ENCODE results near the gene PQBP1.

PQBP1 gene

DNA sequence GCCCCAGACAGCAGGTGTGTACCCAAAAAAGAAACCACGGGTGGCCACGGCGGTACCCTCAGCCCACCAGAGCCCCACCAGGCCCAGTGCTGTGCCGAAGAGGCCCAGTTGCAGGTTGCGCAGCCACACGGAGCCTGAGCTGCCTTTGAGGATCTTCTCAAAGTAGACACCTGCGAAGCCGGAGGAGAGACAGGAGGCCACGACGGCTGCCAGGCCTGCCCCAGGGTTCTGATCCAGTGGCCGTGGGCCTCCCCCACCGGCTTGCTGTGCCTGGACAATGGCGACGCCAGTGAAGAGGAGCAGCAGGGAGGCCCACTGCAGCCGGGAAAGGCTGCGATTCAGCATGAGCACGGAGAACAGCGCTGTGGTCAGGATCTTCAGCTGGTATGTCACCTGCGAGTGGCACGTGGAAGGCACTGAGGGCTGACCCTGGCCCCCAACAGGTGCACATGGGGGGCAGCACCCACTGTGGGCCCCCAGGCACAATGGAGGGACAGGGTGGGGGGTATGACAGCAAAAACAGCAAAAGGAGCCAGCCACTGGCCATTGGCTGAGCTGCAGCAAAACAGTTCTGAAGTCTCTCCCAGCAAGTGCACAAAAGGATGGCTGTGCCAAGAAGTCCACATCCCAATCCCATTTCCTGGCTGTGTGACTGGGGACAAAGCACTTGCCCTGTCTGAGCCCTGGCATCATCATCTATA lies 7.5 kb downstream of the PQBP1 start:
- H3K4me3 Mint-ChIP-seq = no peak overlapping the region
- no peak overlapping the region for H3K27ac Mint-ChIP-seq
- no peaks in the 10 kb centered on the region for H3K27me3 Mint-ChIP-seq (ENCODE audit: low read depth)
- DNase-seq (ENCODE audit: low spot score) = no peak
- H3K9me3 Mint-ChIP-seq = no peaks in the 10 kb centered on the region
- peaks cover 17% of the 10 kb centered on the region for H3K36me3 Mint-ChIP-seq (ENCODE audit: low read depth)
- peaks cover under 1% of the 10 kb centered on the region for H3K4me1 Mint-ChIP-seq (ENCODE audit: low read depth)

DNA sequence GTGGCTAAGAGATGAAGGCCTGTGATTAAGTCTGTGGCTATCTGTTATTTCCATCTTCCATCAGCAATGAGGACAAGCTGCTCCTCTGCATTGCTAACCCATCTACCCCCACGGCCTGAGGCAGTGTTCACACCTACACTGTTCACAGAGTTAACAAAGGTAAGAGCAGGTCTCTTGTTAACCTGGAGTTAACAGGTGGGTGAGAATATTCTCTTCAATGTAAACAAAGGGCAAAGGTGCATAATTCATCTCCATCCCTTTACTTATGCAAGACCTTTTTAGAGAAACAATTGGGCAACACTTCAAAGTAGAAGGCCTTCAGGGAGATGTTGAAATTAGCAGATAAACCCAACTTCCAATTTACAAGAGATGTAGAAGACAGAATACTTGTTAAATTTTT lies 10.9 kb downstream of the PQBP1 start:
- Mint-ChIP-seq H3K9me3 (no peaks in the 10 kb centered on the region), H3K4me1 (ENCODE audit: low read depth) (peaks cover 21% of the 10 kb centered on the region), H3K4me3 (no peak overlapping the region), H3K36me3 (ENCODE audit: low read depth) (peaks cover 23% of the 10 kb centered on the region), H3K27me3 (ENCODE audit: low read depth) (no peaks in the 10 kb centered on the region), H3K27ac (no peak overlapping the region)
- no peak for DNase-seq (ENCODE audit: low spot score)

DNA sequence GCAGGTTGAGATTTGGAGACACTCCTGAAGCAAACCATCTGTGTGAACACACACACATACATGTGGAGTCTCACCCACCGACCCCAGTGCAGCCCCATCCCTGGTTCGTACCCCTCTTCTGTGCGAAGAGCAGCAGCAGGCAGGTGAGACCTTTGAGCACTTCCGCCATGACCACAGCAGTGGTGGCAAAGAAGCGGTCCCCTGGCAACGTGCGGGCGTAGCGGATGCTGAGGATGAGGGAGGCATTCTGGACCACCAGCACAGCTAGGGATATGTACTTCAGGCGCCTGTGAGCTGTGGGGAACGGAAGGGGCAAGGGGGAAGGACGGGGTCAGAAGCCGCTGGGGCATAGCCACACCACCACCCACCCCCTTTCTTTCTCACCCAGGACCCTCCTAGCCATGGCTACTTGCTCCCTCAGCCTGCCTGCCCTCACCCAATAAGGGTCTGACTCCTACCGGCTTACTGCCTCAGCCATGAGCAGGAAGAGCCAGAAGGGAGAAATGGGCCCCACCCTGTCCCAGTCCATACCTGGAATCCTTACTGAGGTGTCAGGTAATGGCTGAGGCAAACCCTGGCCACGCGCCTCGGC lies 12.1 kb downstream of the PQBP1 start:
- peaks cover 30% of the 10 kb centered on the region for H3K36me3 Mint-ChIP-seq (ENCODE audit: low read depth)
- no peaks in the 10 kb centered on the region for H3K27me3 Mint-ChIP-seq (ENCODE audit: low read depth)
- DNase-seq (ENCODE audit: low spot score) = no peak
- peaks cover 31% of the 10 kb centered on the region for H3K4me1 Mint-ChIP-seq (ENCODE audit: low read depth)
- no peaks in the 10 kb centered on the region for H3K9me3 Mint-ChIP-seq
- H3K4me3 Mint-ChIP-seq = no peak overlapping the region
- no peak overlapping the region for H3K27ac Mint-ChIP-seq

DNA sequence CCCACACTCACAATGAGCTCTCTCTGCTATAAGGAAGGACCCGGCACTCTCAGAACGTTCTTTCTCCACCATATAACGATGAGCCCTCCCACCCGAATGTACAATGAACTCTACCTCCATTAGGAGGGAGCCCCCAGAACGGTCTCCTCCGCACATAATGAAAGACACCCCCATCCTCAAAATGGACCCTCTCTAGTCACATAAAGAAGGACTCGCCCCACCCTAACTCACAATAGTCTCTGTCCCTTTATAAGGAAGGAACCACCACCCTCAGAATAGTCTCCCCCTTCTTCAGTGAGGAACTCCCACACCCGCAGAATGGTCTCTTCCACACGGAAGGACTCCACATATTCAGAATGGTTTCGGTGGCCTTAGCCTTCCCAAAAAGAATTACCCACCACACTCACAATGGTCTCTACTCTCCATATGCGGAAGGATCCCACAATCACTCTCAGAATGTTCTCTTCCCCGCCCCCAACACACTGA lies 13.2 kb downstream of the PQBP1 start:
- peaks cover 36% of the 10 kb centered on the region for H3K4me1 Mint-ChIP-seq (ENCODE audit: low read depth)
- H3K27ac Mint-ChIP-seq = peak overlapping the region; percentile 89
- H3K4me3 Mint-ChIP-seq = peak overlapping the region; percentile 92
- no peaks in the 10 kb centered on the region for H3K9me3 Mint-ChIP-seq
- peaks cover 42% of the 10 kb centered on the region for H3K36me3 Mint-ChIP-seq (ENCODE audit: low read depth)
- no peak for DNase-seq (ENCODE audit: low spot score)
- H3K27me3 Mint-ChIP-seq (ENCODE audit: low read depth) = no peaks in the 10 kb centered on the region

DNA sequence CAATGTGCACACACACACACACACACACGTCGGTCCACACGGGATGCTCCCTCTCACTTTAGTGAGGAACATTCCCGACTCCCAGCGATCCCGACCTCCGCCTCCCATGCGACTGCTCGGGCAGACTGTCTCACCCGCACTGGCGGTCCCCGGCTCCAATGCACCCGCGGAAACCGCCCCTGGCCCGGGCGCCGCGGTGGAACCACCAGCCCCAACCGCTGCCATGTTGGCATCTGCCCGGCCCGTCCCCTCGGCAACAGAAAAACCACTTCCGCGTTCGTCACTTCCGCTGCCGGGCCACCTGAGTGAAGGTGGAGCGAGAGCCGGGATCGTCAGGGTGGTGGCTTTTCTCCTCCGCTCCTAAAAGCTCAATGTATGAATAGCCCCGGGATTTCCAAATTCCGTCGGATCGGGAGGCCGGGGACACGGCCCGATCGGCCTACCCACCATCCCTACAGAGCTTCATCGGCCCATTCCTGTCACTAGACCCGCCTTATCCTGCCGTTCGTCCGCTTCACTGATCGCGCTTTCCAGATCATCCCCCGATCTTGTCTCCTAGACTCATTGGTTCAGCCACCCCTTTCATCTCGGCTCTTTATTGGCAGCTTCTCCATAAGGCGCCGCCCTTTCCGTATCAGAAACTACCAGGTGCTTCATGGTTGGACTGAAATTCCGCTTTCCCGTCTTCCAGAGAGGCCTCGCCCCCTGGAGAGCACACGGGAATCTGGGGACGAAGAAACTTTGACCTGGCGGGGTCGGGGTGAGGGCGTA lies 13.9 kb downstream of the PQBP1 start, which contains the start of gene SLC35A2:
SLC35A2 (minus strand) TSS at position 235 of the 771 bp plus-strand sequence; CDS start at position 225, 10 bp downstream.
- peak within 1 kb of the TSS; percentile 89 for H3K27ac Mint-ChIP-seq

DNA sequence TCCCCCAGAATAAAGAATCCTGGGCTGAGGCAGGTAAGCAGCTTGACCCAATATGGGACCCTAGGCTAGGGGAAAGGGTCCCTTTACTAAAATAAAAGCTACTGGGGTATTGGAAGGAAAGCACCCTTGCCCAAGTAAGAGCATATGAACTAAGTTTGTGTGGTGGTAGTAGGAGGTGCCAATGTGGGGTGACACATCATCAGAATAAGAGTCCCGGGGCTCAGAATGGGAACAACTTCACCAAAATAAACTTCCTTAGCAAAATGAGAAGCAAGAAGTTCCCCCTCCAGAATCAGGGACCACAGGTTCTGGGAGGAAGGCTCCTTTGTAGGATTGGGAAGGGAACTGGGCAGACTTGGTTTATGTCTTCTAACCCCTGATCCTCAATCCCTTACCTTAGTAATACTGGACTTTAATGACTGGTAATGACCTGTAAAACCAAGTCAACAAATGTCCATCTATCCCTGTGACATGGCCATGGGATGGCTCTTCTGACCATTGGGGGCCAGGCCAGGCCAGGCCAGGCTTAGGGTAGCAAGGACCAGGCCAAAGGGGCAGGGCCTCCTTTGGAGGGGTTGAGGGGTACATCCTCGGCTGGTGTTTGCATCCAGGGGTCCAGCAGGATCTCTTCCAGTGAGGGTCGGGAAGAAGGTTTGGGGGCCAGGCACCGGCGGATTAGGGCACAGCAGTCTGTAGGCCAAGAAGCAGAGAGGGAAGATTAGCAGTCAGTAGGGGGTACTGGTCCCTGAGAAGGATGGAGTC lies 16.1 kb downstream of the PQBP1 start:
- no peak for DNase-seq (ENCODE audit: low spot score)
- peaks cover 3% of the 10 kb centered on the region for H3K27me3 Mint-ChIP-seq (ENCODE audit: low read depth)
- peaks cover 38% of the 10 kb centered on the region for H3K4me1 Mint-ChIP-seq (ENCODE audit: low read depth)
- peak overlapping the region; percentile 97 for H3K4me3 Mint-ChIP-seq
- H3K9me3 Mint-ChIP-seq = no peaks in the 10 kb centered on the region
- H3K27ac Mint-ChIP-seq = peak overlapping the region; percentile 71
- H3K36me3 Mint-ChIP-seq (ENCODE audit: low read depth) = peaks cover 61% of the 10 kb centered on the region

More for the DNA sequence above, 13.9 kb downstream of the PQBP1 start, which contains the start of gene SLC35A2:
- Mint-ChIP-seq H3K27me3 (ENCODE audit: low read depth) (no peaks in the 10 kb centered on the region), H3K4me1 (ENCODE audit: low read depth) (peaks cover 36% of the 10 kb centered on the region), H3K36me3 (ENCODE audit: low read depth) (peaks cover 47% of the 10 kb centered on the region), H3K4me3 (peak within 1 kb of the TSS; percentile 92), H3K9me3 (no peaks in the 10 kb centered on the region)
- DNase-seq (ENCODE audit: low spot score) = peak; percentile 84

DNA sequence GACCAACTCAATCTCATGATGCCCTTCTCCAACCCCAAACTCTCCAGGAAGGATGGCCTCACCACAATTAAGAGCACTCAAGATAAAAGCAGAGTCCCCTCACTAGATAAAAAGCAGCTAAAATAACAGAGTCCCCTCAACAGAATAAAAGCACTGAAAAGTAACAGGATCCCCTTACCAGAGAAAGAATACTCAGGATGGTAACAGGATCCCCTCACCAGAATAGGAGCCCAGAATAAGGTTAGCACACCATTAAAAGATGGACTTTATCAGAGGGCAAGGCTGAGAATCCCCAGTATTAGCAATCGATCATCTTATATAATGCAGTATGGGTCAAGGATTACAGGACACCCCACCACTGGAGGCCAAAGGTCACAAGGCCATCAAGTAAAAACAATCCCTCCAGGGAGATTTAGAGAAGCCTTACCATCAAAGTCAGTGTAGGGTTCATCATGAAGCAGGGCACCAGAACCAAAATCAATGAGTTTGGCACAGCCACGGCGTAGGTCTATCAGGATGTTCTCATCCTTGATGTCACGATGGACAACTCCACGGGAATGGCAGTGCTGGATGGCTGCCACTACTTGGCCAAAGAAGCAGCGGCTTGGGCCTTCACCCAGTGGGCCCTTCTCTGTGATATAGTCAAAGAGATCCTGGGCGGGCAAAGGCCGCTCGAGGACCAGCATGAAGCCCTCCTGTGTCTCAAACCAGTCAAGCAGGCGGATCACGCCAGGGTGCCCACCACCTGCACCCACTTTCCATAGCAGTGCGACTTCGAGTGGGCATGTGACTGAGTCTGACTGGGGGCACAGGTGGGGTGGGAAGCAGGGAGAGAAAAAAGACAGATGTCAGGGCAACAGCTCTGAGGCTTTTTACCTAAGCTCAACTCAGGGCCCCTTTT lies 17.1 kb downstream of the PQBP1 start:
- Mint-ChIP-seq H3K27me3 (ENCODE audit: low read depth) (peaks cover 3% of the 10 kb centered on the region), H3K9me3 (no peaks in the 10 kb centered on the region), H3K4me1 (ENCODE audit: low read depth) (peaks cover 42% of the 10 kb centered on the region), H3K27ac (peak overlapping the region; percentile 15), H3K4me3 (peak overlapping the region; percentile 97), H3K36me3 (ENCODE audit: low read depth) (peaks cover 63% of the 10 kb centered on the region)
- DNase-seq (ENCODE audit: low spot score) = no peak

DNA sequence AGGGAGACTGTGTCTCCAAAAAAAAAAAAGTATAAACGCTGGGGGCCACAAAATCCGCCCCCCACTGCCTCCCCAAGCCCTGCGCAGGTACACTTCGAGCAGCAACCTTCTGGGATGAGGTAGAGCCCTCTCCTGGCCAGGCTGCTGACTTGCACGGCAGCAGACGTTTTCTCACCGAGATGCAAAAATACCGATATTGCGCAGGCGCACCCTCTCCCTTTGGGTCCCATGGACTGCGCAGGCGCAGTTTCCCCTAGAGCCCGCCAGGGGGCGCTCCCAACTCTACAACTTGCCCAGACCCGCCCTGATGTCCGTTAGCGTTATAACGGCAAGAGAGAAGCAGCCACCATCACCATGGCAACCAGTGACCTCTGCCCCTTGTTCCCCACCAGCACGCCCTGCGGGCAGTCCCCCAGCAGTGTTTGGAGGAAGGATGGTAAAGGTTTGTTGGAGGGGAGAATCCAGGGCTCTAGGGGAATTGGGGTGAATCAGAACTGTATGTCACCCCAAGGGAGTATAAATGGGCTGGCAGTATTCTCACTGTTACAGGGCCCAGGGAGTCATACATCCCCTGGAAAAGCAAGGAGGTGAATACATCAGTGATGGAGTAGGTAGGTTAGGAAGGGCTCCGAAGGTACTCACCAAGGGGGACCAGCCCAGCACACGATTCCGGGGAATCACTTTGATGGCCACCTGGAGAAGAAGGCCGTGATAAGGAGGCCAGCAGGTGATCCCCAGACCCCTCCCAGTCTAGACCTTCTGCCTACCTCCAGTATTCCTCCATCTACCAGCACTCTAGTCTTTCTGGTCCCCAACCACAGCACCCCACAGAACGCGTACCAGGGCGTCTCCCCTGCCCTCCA lies 19.6 kb downstream of the PQBP1 start:
- H3K36me3 Mint-ChIP-seq (ENCODE audit: low read depth) = peaks cover 63% of the 10 kb centered on the region
- H3K9me3 Mint-ChIP-seq = no peaks in the 10 kb centered on the region
- H3K27me3 Mint-ChIP-seq (ENCODE audit: low read depth) = peaks cover 3% of the 10 kb centered on the region
- peak overlapping the region; percentile 98 for H3K27ac Mint-ChIP-seq
- peak; percentile 87 for DNase-seq (ENCODE audit: low spot score)
- peak overlapping the region; percentile 97 for H3K4me3 Mint-ChIP-seq
- H3K4me1 Mint-ChIP-seq (ENCODE audit: low read depth) = peaks cover 41% of the 10 kb centered on the region

DNA sequence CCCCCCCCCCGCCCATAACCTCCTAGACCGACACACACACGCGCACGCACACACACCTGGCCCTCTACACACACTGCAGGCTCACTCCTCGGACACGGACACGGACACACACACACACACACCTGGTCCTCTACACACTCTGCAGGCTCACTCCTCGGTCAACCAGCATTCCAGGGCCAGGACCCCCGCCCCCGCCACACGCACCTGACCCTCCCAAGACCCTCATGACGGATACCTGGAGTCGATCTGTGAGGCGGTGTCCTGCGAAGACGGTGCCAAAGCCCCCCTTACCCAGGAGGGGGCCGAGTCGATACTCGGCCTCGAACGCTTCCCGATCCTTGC lies 20.5 kb downstream of the PQBP1 start:
- Mint-ChIP-seq H3K36me3 (ENCODE audit: low read depth) (peaks cover 60% of the 10 kb centered on the region), H3K27ac (peak overlapping the region; percentile 98), H3K4me3 (peak overlapping the region; percentile 97), H3K9me3 (no peaks in the 10 kb centered on the region), H3K4me1 (ENCODE audit: low read depth) (peaks cover 41% of the 10 kb centered on the region), H3K27me3 (ENCODE audit: low read depth) (peaks cover 3% of the 10 kb centered on the region)
- DNase-seq (ENCODE audit: low spot score) = no peak

DNA sequence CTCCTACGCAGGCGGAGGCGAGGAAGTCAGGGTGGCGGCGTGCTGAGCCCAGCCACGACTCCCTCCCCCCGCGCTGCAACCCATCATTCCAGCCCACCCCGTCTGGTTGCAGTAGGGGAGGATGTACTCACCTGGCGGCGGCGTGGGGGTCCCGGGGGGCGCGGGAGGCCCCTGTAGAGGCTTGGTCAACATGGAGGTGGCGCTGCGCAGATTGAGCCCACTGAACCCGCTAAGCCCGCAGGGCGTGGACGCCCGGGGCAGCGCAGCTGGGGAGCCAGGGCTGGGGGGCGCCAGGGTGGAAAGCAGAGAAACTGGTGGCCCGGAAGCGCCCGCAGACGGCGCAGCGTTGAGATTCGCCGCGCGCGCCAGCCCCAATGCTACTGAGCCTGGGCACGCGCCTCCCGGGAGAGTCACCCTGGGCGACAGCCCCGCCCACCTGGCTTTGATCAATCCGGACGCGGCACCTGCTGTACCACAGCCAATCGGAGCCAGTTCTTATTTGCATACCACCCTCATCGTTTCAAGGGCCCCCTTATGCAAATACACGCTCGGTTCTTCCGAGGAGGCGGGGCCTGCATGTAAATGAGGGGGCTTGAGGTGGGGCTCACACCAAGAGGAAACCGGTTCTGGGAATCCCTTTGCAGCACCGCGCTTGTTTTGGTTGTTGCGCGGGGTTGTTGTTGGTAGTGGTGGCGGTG lies 21.1 kb downstream of the PQBP1 start, which contains the start of gene PIM2:
PIM2 (minus strand) TSS at position 382 of the 698 bp plus-strand sequence; CDS start at position 192, 190 bp downstream.
- Mint-ChIP-seq H3K27me3 (ENCODE audit: low read depth) (peaks cover 3% of the 10 kb centered on the region), H3K9me3 (no peaks in the 10 kb centered on the region), H3K4me3 (peak within 1 kb of the TSS; percentile 97), H3K36me3 (ENCODE audit: low read depth) (peaks cover 57% of the 10 kb centered on the region), H3K27ac (peak within 1 kb of the TSS; percentile 98), H3K4me1 (ENCODE audit: low read depth) (peaks cover 39% of the 10 kb centered on the region)
- peak; percentile 90 for DNase-seq (ENCODE audit: low spot score)

DNA sequence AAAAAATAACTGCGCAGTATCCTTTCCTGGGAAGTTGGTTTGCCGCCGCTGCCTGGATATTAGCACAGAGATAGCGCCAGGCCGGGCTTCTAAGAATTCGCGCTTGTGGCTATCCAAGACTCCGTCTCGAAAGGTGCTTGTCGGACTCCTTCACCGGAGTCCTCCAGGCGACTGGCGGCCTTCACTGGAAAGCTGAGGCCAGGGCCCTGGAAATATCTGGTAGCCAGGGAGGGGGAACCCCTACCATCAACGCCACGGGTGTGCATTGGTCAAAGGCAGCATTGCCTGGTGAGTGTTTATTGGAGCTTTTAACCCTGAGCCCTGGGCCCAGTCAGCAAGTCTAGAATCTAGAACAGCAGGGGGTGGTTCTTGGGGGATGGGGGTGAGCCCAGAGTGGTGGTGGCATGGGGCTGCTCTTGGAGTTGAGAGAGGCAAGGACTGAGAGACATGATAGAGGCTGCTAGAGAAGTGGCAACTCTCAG lies 21.7 kb downstream of the PQBP1 start:
- Mint-ChIP-seq H3K4me3 (peak overlapping the region; percentile 97), H3K36me3 (ENCODE audit: low read depth) (peaks cover 57% of the 10 kb centered on the region), H3K27me3 (ENCODE audit: low read depth) (peaks cover 3% of the 10 kb centered on the region), H3K9me3 (no peaks in the 10 kb centered on the region), H3K27ac (peak overlapping the region; percentile 98), H3K4me1 (ENCODE audit: low read depth) (peaks cover 39% of the 10 kb centered on the region)
- no peak for DNase-seq (ENCODE audit: low spot score)
